GM18907 (cell line): Measurements from ENCODE around the gene MACC1.

Experiments
- ATAC-seq: cut with Tn5 transposase; IDR thresholded peaks from one replicate; pipeline ENCODE4 v1.9.1; 2021; ENCODE audit warnings: mild to moderate bottlenecking, moderate library complexity; ENCODE audit not compliant: unreplicated experiment

MACC1 gene

GRCh38 chr7:20183086-20183485 is 34.1 kb downstream of the MACC1 start:
- ATAC-seq, result no peak

GRCh38 chr7:20176578-20177242 is 40.5 kb downstream of the MACC1 start:
- peak; percentile 65 for ATAC-seq

- no peak for ATAC-seq
Observed at GRCh38 chr7:20173828-20174227, 43.4 kb downstream of the MACC1 start.

GRCh38 chr7:20172736-20173334 is 44.3 kb downstream of the MACC1 start:
- ATAC-seq, result peak; percentile 59

- no peak for ATAC-seq
Observed at GRCh38 chr7:20170633-20171032, 46.6 kb downstream of the MACC1 start.

GRCh38 chr7:20165146-20165510 is 52.1 kb downstream of the MACC1 start:
- no peak for ATAC-seq

GRCh38 chr7:20164425-20165145 is 52.6 kb downstream of the MACC1 start:
- ATAC-seq, result no peak

- ATAC-seq, result no peak
Observed at GRCh38 chr7:20162665-20163064, 54.5 kb downstream of the MACC1 start.

GRCh38 chr7:20159226-20159747 is 57.9 kb downstream of the MACC1 start:
- ATAC-seq, result no peak

- no peak for ATAC-seq
Observed at GRCh38 chr7:20158684-20159083, 58.5 kb downstream of the MACC1 start.

GRCh38 chr7:20157456-20157855 is 59.7 kb downstream of the MACC1 start:
- ATAC-seq, result no peak

- ATAC-seq, result no peak
Observed at GRCh38 chr7:20153999-20154398, 63.2 kb downstream of the MACC1 start.

- no peak for ATAC-seq
Observed at GRCh38 chr7:20153567-20153966, 63.6 kb downstream of the MACC1 start.

GRCh38 chr7:20152511-20152910 is 64.7 kb downstream of the MACC1 start:
- no peak for ATAC-seq

- no peak for ATAC-seq
Observed at GRCh38 chr7:20151708-20152456, 65.3 kb downstream of the MACC1 start.

- ATAC-seq, result no peak
Observed at GRCh38 chr7:20146451-20146850, 70.7 kb downstream of the MACC1 start.

GRCh38 chr7:20144801-20145200 is 72.4 kb downstream of the MACC1 start:
- ATAC-seq, result no peak

GRCh38 chr7:20141666-20142065 is 75.5 kb downstream of the MACC1 start:
- ATAC-seq, result no peak

- ATAC-seq, result no peak
Observed at GRCh38 chr7:20141002-20141345, 76.2 kb downstream of the MACC1 start.

- no peak for ATAC-seq
Observed at GRCh38 chr7:20140291-20141001, 76.7 kb downstream of the MACC1 start.

GRCh38 chr7:20136647-20137046 is 80.5 kb downstream of the MACC1 start:
- ATAC-seq, result no peak
